T-helper 1 cell treated with Interleukin-12 subunit alpha and Interleukin-12 subunit beta and Interleukin-4 antibody, amounts not matched to agents 30 ng/mL and 1 ng/mL, for 36 hours (primary cell): ENCODE measurements around the gene HTRA2. TPM values are rescaled to one million over a fixed set of nuclear protein-coding genes. Genes with fewer than 3 reads are reported as not detected.
"Not testable (repeated sequence)": the region's sequence is repeated elsewhere in the genome, so short reads cannot be mapped to it uniquely, and the experiment has no call there.

Experiments
- intact Hi-C: fragments of 100-400 bp; cut with micrococcal nuclease; formaldehyde crosslinking; loops from one replicate; pipeline ENCODE4 v1.15.1; 2024
- total RNA-seq: library from RNA; stranded (reverse); gene quantifications from 2 replicates; pipeline ENCODE4 v1.2.3, GENCODE V29; 2022

Gene HTRA2
- total RNA-seq, 1 donor from 2014 or later = 60.0 TPM

GRCh38 chr2:74555610-74556103, 25.9 kb downstream of the HTRA2 start:
- intact Hi-C loops = loop anchor here (2.0 kb wide), 2 partner anchors 19 to 403 kb away; partner anchors contain the start of gene POLE4

GRCh38 chr2:74556159-74556558, 26.4 kb downstream of the HTRA2 start:
- intact Hi-C loops = no loop called here

GRCh38 chr2:74556831-74557370, 27.2 kb downstream of the HTRA2 start:
- intact Hi-C loops = no loop called here

GRCh38 chr2:74558284-74559230, 28.8 kb downstream of the HTRA2 start:
- intact Hi-C loops = loop anchor here (1.0 kb wide), 1 partner anchor 10 kb away; no protein-coding TSS in a partner anchor

- intact Hi-C loops = loop anchor here (1.0 kb wide), 1 partner anchor 8 kb away; no protein-coding TSS in a partner anchor
Observed at GRCh38 chr2:74559912-74560311, 30.2 kb downstream of the HTRA2 start.

GRCh38 chr2:74560591-74560990, 30.9 kb downstream of the HTRA2 start:
- intact Hi-C loops = no loop called here

GRCh38 chr2:74561022-74561421, 31.3 kb downstream of the HTRA2 start:
- intact Hi-C loops = not testable (repeated sequence)

- intact Hi-C loops = no loop called here
Observed at GRCh38 chr2:74562126-74562775, 32.5 kb downstream of the HTRA2 start.

GRCh38 chr2:74564222-74564621, 34.5 kb downstream of the HTRA2 start:
- intact Hi-C loops = no loop called here

- intact Hi-C loops = loop anchor here (1.0 kb wide), 1 partner anchor 8 kb away; no protein-coding TSS in a partner anchor
Observed at GRCh38 chr2:74566076-74566753, 36.5 kb downstream of the HTRA2 start.

- intact Hi-C loops = loop anchor here (1.0 kb wide), 1 partner anchor 8 kb away; no protein-coding TSS in a partner anchor
Observed at GRCh38 chr2:74566754-74567085, 37.0 kb downstream of the HTRA2 start.

GRCh38 chr2:74567881-74568280, 38.1 kb downstream of the HTRA2 start:
- intact Hi-C loops = loop anchor here (1.0 kb wide), 1 partner anchor 9 kb away; no protein-coding TSS in a partner anchor

GRCh38 chr2:74569686-74570085, 40.0 kb downstream of the HTRA2 start:
- intact Hi-C loops = loop anchor here (2.0 kb wide), 1 partner anchor 15 kb away; no protein-coding TSS in a partner anchor

GRCh38 chr2:74571058-74571457, 41.3 kb downstream of the HTRA2 start:
- intact Hi-C loops = loop anchor here (2.0 kb wide), 1 partner anchor 14 kb away; no protein-coding TSS in a partner anchor

- intact Hi-C loops = no loop called here
Observed at GRCh38 chr2:74572178-74572925, 42.6 kb downstream of the HTRA2 start.

GRCh38 chr2:74573747-74574562, 44.2 kb downstream of the HTRA2 start:
- intact Hi-C loops = loop anchor here (1.0 to 2.0 kb wide), 3 partner anchors 8 to 19 kb away; partner anchors contain the start of gene DOK1

- intact Hi-C loops = loop anchor here (2.0 kb wide), 1 partner anchor 21 kb away; the partner anchor contains the start of gene DOK1
Observed at GRCh38 chr2:74575320-74575719, 45.6 kb downstream of the HTRA2 start.

GRCh38 chr2:74576211-74576862, 46.6 kb downstream of the HTRA2 start:
- intact Hi-C loops = no loop called here

- intact Hi-C loops = no loop called here
Observed at GRCh38 chr2:74576863-74577229, 47.1 kb downstream of the HTRA2 start.
